ENCODE measurements around the gene AMPD1. TPM values are rescaled to one million over a fixed set of nuclear protein-coding genes. Genes with fewer than 3 reads are reported as not detected.

Gene AMPD1
- total and polyA plus RNA-seq, 10 of the 15 experiments (the other 5 are each of a cell fraction or from before 2014, with no cell fraction given), result 0.12 to 0.30 (median 0.14) TPM; not detected in 7

DNA sequence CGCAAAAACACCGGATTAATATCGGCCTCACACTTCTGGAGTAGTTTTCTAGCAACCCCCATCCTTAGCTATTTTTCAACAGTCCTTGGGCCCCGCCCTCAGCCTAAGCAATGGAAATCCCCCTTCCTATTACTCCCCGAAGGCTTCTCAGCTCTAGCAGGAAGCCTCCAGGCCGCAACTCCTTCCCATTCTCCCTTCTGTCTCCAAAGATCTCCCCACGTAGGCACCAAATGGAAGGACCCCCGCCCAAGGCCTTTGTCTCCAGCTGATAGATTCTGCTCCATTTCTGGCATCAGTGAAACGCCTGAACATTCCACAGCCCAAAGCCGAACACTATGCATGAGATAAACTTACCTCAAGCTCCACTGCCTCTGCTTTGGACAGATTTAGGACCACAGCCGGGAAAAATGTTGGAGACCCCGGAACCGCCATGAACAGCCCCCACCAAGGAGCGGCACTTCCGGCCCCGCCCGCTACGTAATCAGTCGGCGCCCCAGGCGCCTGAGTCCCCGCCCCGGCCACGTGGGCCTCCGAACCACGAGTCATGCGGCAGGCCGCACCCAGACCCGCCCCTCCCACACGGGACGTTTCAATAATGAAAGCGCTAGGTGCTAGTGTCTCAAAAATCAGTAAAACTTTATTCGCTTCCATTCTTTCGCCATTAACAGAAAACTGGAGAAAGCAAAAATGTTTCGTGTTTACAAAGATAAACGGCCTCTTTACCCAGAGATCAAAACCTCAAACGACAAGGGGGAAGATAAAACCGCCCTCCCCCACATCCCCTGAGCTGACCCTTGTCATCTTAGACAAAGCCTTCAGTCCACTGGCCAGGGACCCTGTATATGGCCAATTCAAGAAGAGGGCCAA lies 21.2 kb upstream of the AMPD1 start, which contains the start of gene NRAS (continued):
- TF ChIP-seq HCFC1 (IDR thresholded peaks at IDR 0.05; ENCODE audit: low read length), result peak; percentile 70
- TF ChIP-seq SREBF1 (IDR thresholded peaks at IDR 0.05; ENCODE audit: low read length), result no peak
- 0 out of 2 replicates have a peak, but pooled peaks have one; percentile 46 for TF ChIP-seq PAX8 (IDR thresholded peaks at IDR 0.05)
- TF ChIP-seq RELB (IDR thresholded peaks at IDR 0.05; ENCODE audit: low read depth), result peak; percentile 96
- no peak for TF ChIP-seq KDM1A (IDR thresholded peaks at IDR 0.05; ENCODE audit: borderline replicate concordance)
- TF ChIP-seq ASH2L (IDR thresholded peaks at IDR 0.05; ENCODE audit: borderline replicate concordance, low read depth), result no peak
- no peak for TF ChIP-seq ZNF622 (IDR thresholded peaks at IDR 0.05)
- no peak for TF ChIP-seq CHD1 (IDR thresholded peaks at IDR 0.05; ENCODE audit: low read depth, low read length)
- peak; percentile 42; the same call in 1 of the 2 replicates for TF ChIP-seq HDGF (IDR thresholded peaks at IDR 0.05)
- TF ChIP-seq NR2C1 (IDR thresholded peaks at IDR 0.05), result no peak
- no peak for TF ChIP-seq HDAC6 (IDR thresholded peaks at IDR 0.05; ENCODE audit: unreplicated experiment)
- TF ChIP-seq CHD4 (IDR thresholded peaks at IDR 0.05), result no peak
- peak; percentile 32 for TF ChIP-seq MEF2B (IDR thresholded peaks at IDR 0.05; ENCODE audit: partially characterized antibody, poor library complexity, severe bottlenecking)
- no peak for TF ChIP-seq NR2F1 (conservative IDR thresholded peaks at IDR 0.05)
- no peak for TF ChIP-seq MEF2A (IDR thresholded peaks at IDR 0.05; ENCODE audit: insufficient read depth, low read depth, low read length)
- 0 out of 2 replicates have a peak, but pooled peaks have one; percentile 19 for TF ChIP-seq ZNF24 (IDR thresholded peaks at IDR 0.05)
- TF ChIP-seq POU2F2 (IDR thresholded peaks at IDR 0.05; ENCODE audit: borderline replicate concordance, low read depth, low read length), result peak; percentile 66; the same call in 2 of the 3 replicates
- TF ChIP-seq WRNIP1 (IDR thresholded peaks at IDR 0.05; ENCODE audit: borderline replicate concordance, low read depth, low read length), result no peak
- TF ChIP-seq, protein P1, sequence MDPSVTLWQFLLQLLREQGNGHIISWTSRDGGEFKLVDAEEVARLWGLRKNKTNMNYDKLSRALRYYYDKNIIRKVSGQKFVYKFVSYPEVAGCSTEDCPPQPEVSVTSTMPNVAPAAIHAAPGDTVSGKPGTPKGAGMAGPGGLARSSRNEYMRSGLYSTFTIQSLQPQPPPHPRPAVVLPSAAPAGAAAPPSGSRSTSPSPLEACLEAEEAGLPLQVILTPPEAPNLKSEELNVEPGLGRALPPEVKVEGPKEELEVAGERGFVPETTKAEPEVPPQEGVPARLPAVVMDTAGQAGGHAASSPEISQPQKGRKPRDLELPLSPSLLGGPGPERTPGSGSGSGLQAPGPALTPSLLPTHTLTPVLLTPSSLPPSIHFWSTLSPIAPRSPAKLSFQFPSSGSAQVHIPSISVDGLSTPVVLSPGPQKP (IDR thresholded peaks at IDR 0.05; ENCODE audit: low read depth, low read length), result peak; percentile 98
- TF ChIP-seq GABPA (IDR thresholded peaks at IDR 0.05; ENCODE audit: low read depth), result peak; percentile 82
- TF ChIP-seq PAX5 (IDR thresholded peaks at IDR 0.05; ENCODE audit: borderline replicate concordance, low read depth, low read length), result peak; percentile 62; the same call in 1 of the 2 replicates
- peak; percentile 98 for TF ChIP-seq MAX (IDR thresholded peaks at IDR 0.05; ENCODE audit: low read depth, low read length)
- TF ChIP-seq, protein P2, sequence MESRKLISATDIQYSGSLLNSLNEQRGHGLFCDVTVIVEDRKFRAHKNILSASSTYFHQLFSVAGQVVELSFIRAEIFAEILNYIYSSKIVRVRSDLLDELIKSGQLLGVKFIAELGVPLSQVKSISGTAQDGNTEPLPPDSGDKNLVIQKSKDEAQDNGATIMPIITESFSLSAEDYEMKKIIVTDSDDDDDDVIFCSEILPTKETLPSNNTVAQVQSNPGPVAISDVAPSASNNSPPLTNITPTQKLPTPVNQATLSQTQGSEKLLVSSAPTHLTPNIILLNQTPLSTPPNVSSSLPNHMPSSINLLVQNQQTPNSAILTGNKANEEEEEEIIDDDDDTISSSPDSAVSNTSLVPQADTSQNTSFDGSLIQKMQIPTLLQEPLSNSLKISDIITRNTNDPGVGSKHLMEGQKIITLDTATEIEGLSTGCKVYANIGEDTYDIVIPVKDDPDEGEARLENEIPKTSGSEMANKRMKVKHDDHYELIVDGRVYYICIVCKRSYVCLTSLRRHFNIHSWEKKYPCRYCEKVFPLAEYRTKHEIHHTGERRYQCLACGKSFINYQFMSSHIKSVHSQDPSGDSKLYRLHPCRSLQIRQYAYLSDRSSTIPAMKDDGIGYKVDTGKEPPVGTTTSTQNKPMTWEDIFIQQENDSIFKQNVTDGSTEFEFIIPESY (IDR thresholded peaks at IDR 0.05), result no peak; the same call in 1 of the 2 replicates
- no peak for TF ChIP-seq IRF3 (IDR thresholded peaks at IDR 0.05)

All from GM12878 (cell line).